Measurements from ENCODE around the gene SLC16A2.

DNA sequence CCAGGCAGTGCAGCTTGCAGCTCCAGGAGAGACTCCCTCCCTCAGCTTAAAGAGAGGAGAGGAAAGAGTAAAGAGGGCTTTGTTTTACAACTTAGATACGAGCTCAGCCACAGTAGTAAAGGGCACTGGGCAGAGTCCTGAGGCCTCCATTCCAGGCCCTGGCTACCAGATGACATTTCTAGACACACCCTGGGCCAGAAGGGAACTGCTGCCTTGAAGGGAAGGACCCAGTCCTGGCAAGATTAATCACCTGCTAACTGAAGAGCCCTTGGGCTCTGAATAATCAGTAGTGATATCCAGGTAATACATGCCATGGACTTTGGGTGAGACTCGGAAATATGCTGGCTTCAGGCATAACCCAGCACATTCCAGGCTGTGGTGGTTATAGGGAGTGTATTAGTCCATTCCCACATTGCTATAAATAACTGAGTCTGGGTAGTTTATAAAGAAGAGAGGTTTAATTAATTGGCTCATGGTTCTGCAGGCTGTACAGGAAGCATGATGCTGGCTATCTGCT lies 15.3 kb upstream of the SLC16A2 start:
- TF ChIP-seq, protein P1, sequence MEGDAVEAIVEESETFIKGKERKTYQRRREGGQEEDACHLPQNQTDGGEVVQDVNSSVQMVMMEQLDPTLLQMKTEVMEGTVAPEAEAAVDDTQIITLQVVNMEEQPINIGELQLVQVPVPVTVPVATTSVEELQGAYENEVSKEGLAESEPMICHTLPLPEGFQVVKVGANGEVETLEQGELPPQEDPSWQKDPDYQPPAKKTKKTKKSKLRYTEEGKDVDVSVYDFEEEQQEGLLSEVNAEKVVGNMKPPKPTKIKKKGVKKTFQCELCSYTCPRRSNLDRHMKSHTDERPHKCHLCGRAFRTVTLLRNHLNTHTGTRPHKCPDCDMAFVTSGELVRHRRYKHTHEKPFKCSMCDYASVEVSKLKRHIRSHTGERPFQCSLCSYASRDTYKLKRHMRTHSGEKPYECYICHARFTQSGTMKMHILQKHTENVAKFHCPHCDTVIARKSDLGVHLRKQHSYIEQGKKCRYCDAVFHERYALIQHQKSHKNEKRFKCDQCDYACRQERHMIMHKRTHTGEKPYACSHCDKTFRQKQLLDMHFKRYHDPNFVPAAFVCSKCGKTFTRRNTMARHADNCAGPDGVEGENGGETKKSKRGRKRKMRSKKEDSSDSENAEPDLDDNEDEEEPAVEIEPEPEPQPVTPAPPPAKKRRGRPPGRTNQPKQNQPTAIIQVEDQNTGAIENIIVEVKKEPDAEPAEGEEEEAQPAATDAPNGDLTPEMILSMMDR (IDR thresholded peaks at IDR 0.05 in 4 of 5, conservative IDR thresholded peaks at IDR 0.05 in 1 of 5): no peak
- no peak for TF ChIP-seq POLR2A (IDR thresholded peaks at IDR 0.05)

Measured in gastrocnemius medialis (tissue), 4 donors.